ENCODE data around the gene SSU72. TPM values are rescaled to one million over a fixed set of nuclear protein-coding genes. Genes with fewer than 3 reads are reported as not detected.

Gene SSU72
- total RNA-seq, 4 donors from 2014 or later, result 129 to 161 (median 146) TPM

GRCh38 chr1:1578371-1578940 lies 3.8 kb upstream of the SSU72 start:
- Histone ChIP-seq H3K27ac (no peak overlapping the region), H3K4me1 (peaks cover 0 to 15% (median 11%) of the 10 kb centered on the region in 4 donors), H3K4me3 (no peak overlapping the region), H3K9me3 (no peaks in the 10 kb centered on the region), H3K27me3 (no peaks in the 10 kb centered on the region), H3K36me3 (no peaks in the 10 kb centered on the region)
- TF ChIP-seq POLR2A (IDR thresholded peaks at IDR 0.05) (no peak), EP300 (IDR thresholded peaks at IDR 0.05) (no peak), CTCF (IDR thresholded peaks at IDR 0.05) (no peak)
- no peak for DNase-seq (ENCODE audit: low spot score in 2 of 2)
- WGBS, 2 donors, result 89 to 90% methylated on average over 7 to 13 of the region's 13 CpGs

GRCh38 chr1:1577367-1578011 lies 2.8 kb upstream of the SSU72 start:
- DNase-seq (ENCODE audit: low spot score in 2 of 2), result no peak
- no peak overlapping the region for H3K4me3 ChIP-seq
- TF ChIP-seq CTCF (IDR thresholded peaks at IDR 0.05), result no peak
- no peaks in the 10 kb centered on the region for H3K27me3 ChIP-seq
- 39 to 40% methylated on average over 5 to 8 of the region's 10 CpGs for WGBS, 2 donors
- no peak overlapping the region for H3K27ac ChIP-seq
- H3K36me3 ChIP-seq, result peaks cover 0 to 1% (median 0%) of the 10 kb centered on the region in 3 donors
- no peaks in the 10 kb centered on the region for H3K9me3 ChIP-seq
- peaks cover 0 to 25% (median 20%) of the 10 kb centered on the region in 4 donors for H3K4me1 ChIP-seq

GRCh38 chr1:1573843-1574720 lies 581 bp downstream of the SSU72 start:
- Histone ChIP-seq H3K27ac (peak overlapping the region; percentile 90 to 99 (median 94)), H3K4me3 (peak overlapping the region; percentile 67 to 100 (median 84)), H3K27me3 (no peaks in the 10 kb centered on the region), H3K4me1 (peaks cover 0 to 59% (median 21%) of the 10 kb centered on the region in 4 donors), H3K36me3 (peaks cover 0 to 21% (median 0%) of the 10 kb centered on the region in 3 donors), H3K9me3 (no peaks in the 10 kb centered on the region)
- TF ChIP-seq EP300 (IDR thresholded peaks at IDR 0.05) (no peak), CTCF (IDR thresholded peaks at IDR 0.05) (no peak), POLR2A (IDR thresholded peaks at IDR 0.05) (no peak)
- 0% methylated on average over 58 to 63 of the region's 96 CpGs for WGBS, 2 donors
- DNase-seq (ENCODE audit: low spot score in 2 of 2), result peak in 1 of 2 donors; percentile 61

- peaks cover 0 to 49% (median 2%) of the 10 kb centered on the region in 3 donors for H3K36me3 ChIP-seq
- no peak overlapping the region for H3K4me3 ChIP-seq
- peaks cover 0 to 74% (median 14%) of the 10 kb centered on the region in 4 donors for H3K4me1 ChIP-seq
- H3K27me3 ChIP-seq, result no peaks in the 10 kb centered on the region
- TF ChIP-seq CTCF (IDR thresholded peaks at IDR 0.05) (no peak), EP300 (IDR thresholded peaks at IDR 0.05) (no peak), POLR2A (IDR thresholded peaks at IDR 0.05) (no peak)
- no peak for DNase-seq (ENCODE audit: low spot score in 2 of 2)
- H3K9me3 ChIP-seq, result no peaks in the 10 kb centered on the region
- 80 to 83% methylated on average over 7 of the region's 7 CpGs for WGBS, 2 donors
- H3K27ac ChIP-seq, result no peak overlapping the region
Observed at GRCh38 chr1:1569341-1569740, 5.3 kb downstream of the SSU72 start.

All from tibial nerve (tissue), 4 donors.